ENCODE data around the gene TULP3. TPM values are rescaled to one million over a fixed set of nuclear protein-coding genes. Genes with fewer than 3 reads are reported as not detected.
"Not testable (repeated sequence)": the region's sequence is repeated elsewhere in the genome, so short reads cannot be mapped to it uniquely, and the experiment has no call there.

The TULP3 gene
- total RNA-seq, 2 experiments from 2014 or later = 8.4 to 8.8 TPM

DNA sequence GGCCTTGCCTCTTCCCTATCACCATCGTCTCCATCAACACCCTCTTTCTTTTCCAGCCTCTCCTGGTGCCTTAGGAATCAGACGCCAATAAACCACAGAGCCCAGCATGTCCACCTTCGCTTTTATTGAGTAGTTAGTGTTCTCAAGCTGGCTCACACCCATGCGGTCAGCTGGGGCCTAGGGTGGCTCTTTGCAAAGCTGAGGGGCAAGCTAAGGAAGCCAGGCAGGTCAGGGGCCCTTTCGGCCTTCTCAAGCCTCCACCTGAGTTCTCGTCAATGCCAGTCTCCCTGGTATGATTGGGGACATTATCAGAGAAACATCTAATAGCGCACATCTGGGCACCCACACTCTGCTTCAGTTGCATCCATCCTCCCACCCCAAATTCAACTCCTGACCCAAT, 33.1 kb upstream of the TULP3 start:
- CTCF ChIA-PET = interaction anchor here (0.7 to 1.5 kb wide), 2 partner anchors 12 to 21 kb away, joined by 3 to 4 read pairs; no protein-coding TSS in a partner anchor
- H3K27ac Mint-ChIP-seq = no peak overlapping the region
- H3K4me1 Mint-ChIP-seq = no peaks in the 10 kb centered on the region

DNA sequence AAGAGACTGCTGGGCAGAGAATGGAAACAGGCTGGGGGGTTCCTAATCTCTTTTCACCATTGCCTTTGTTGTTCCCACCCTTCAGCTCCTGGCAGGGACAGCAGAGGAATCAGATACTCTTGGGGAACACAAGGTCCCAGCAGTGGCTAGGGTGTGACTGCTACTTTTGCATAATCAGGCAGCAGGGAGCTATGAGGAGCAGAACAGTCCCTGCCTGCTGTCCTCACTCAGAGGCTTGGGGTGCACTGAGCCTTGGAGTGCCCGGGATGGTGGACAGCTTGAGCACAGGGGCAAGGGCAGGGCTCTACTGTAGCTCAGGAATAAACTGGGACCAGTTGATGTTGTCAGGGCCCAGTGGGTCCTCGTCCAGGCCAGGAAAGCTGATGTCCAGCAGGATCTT, 32.4 kb upstream of the TULP3 start:
- CTCF ChIA-PET = interaction anchor here (0.7 to 1.5 kb wide), 3 partner anchors 12 to 20 kb away, joined by 3 to 4 read pairs (median 3); no protein-coding TSS in a partner anchor

More for the DNA sequence above, 33.1 kb upstream of the TULP3 start:
- no peaks in the 10 kb centered on the region for H3K9me3 Mint-ChIP-seq
- H3K36me3 Mint-ChIP-seq (ENCODE audit: low read depth) = peaks cover 37% of the 10 kb centered on the region
- no peaks in the 10 kb centered on the region for H3K27me3 Mint-ChIP-seq
- no peak for DNase-seq
- no peak overlapping the region for H3K4me3 Mint-ChIP-seq
- POLR2A ChIA-PET = interaction anchor here (1.0 to 3.0 kb wide), 4 partner anchors 10 to 166 kb away, joined by 3 to 10 read pairs (median 6); partner anchors contain the start of genes FOXM1 and RHNO1

DNA sequence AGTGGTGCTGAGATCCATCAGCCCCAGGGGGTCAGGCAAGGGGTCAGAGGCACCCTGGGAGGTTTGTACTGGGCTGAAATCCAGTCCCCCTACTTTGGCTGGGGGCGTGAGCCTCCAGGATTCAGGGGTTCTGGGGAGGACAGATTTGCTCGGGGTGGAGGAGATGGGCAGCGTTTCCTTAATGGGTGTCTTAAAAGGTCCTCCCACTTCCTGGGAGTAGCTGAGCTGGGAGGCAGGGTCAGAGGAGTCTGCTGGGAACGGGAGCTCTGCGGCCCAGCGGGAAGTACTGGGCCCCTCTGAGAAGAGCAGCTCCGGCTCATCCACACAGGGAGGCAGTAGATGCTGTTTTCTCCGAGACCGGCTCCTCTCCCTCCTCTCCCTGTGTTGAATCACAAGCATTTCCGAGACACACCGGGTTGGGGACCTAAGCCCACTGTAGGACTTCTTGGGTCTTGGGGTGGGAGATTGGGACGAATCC, 31.7 kb upstream of the TULP3 start:
- ChIA-PET POLR2A (interaction anchor here (3.0 kb wide), 1 partner anchor 18 kb away, joined by 10 read pairs; the partner anchor contains the start of genes FOXM1 and RHNO1), CTCF (interaction anchor here (0.9 kb wide), 1 partner anchor 13 kb away, joined by 3 read pairs; no protein-coding TSS in a partner anchor)
- Mint-ChIP-seq H3K4me1 (no peaks in the 10 kb centered on the region), H3K27ac (no peak overlapping the region), H3K4me3 (no peak overlapping the region), H3K27me3 (no peaks in the 10 kb centered on the region), H3K36me3 (ENCODE audit: low read depth) (peaks cover 46% of the 10 kb centered on the region), H3K9me3 (no peaks in the 10 kb centered on the region)
- no peak for DNase-seq

More for the DNA sequence above, 32.4 kb upstream of the TULP3 start:
- POLR2A ChIA-PET = interaction anchor here (3.0 kb wide), 1 partner anchor 19 kb away, joined by 10 read pairs; the partner anchor contains the start of genes FOXM1 and RHNO1
- H3K4me3 Mint-ChIP-seq = no peak overlapping the region
- peaks cover 43% of the 10 kb centered on the region for H3K36me3 Mint-ChIP-seq (ENCODE audit: low read depth)
- H3K27ac Mint-ChIP-seq = no peak overlapping the region
- H3K9me3 Mint-ChIP-seq = no peaks in the 10 kb centered on the region
- no peaks in the 10 kb centered on the region for H3K27me3 Mint-ChIP-seq
- no peaks in the 10 kb centered on the region for H3K4me1 Mint-ChIP-seq
- no peak for DNase-seq

DNA sequence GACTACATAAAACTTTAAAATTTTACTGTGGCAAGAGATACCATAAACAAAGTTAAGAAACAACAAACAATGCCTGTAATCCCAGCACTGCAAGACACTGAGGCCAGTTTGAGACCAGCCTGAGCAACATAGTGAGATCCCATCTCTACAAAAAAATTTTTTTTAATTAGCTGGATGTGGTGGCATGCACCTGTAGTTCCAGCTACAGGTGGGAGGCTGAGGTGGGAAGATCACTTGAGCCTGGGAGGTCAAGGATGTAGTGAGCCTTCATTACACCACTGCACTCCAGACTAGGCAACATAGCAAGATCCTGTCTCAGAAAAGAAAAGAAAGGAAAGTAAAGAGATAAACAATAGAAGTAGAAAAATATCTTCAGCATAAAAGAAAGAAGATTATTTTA, 30.5 kb upstream of the TULP3 start:
- DNase-seq = no peak
- no peak overlapping the region for H3K27ac Mint-ChIP-seq
- H3K4me3 Mint-ChIP-seq = no peak overlapping the region
- ChIA-PET CTCF (no interaction called here), POLR2A (interaction anchor here (0.7 kb wide), 1 partner anchor 375 kb away, joined by 3 read pairs; no protein-coding TSS in a partner anchor)
- H3K36me3 Mint-ChIP-seq (ENCODE audit: low read depth) = peaks cover 58% of the 10 kb centered on the region
- H3K27me3 Mint-ChIP-seq = no peaks in the 10 kb centered on the region
- no peaks in the 10 kb centered on the region for H3K4me1 Mint-ChIP-seq
- no peaks in the 10 kb centered on the region for H3K9me3 Mint-ChIP-seq

DNA sequence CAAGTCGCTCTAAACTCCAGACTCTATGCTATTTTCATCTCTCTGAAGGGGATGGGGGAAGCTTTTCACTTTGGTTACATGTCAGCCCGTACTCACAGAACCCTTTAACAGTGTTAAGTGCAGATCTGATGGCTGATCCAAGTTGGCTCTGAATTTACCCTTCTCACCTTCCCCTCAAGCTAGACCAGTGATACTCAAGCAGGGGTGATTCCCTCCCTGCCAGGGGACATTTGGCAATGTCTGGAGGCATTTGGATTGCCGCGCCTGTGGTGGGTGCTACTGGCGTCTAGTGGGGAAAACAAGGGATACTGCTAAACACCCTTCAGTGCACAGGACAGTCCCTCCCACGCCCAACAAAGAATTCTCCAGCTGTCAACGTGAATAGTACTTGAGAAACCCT, 27.8 kb upstream of the TULP3 start:
- H3K9me3 Mint-ChIP-seq = no peaks in the 10 kb centered on the region
- H3K27me3 Mint-ChIP-seq = no peaks in the 10 kb centered on the region
- peaks cover 5% of the 10 kb centered on the region for H3K4me1 Mint-ChIP-seq
- ChIA-PET CTCF (interaction anchor here (0.7 to 3.2 kb wide), 2 partner anchors 9 to 49 kb away, joined by 3 to 14 read pairs; no protein-coding TSS in a partner anchor), POLR2A (interaction anchor here (0.5 to 1.9 kb wide), 4 partner anchors 13 to 1171 kb away, joined by 3 to 7 read pairs (median 3); partner anchors contain the start of genes FOXM1 and RHNO1)
- peaks cover 73% of the 10 kb centered on the region for H3K36me3 Mint-ChIP-seq (ENCODE audit: low read depth)
- H3K27ac Mint-ChIP-seq = no peak overlapping the region
- H3K4me3 Mint-ChIP-seq = no peak overlapping the region
- DNase-seq = no peak

DNA sequence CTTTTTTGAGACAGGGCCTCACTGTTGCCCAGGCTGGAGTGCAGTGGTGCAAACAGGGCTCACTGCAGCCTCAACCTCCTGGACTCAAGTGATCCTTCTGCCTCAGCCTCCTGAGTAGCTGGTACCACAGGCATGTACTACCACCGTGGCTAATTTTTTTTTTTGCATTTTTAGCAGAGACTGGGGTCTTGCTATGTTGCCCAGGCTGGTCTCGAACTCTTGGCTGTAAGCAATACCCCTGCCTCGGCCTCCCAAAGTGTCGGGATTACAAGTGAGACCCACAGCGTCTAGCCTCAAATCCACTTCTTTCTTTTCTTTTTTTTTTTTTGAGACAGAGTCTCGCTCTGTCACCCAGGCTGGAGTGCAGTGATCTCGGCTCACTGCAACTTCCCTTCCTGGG, 27.3 kb upstream of the TULP3 start:
- not testable (repeated sequence) for H3K4me3 Mint-ChIP-seq, H3K4me1 Mint-ChIP-seq, H3K27ac Mint-ChIP-seq, H3K9me3 Mint-ChIP-seq, DNase-seq, H3K27me3 Mint-ChIP-seq
- ChIA-PET CTCF (interaction anchor here (1.7 to 3.2 kb wide), 2 partner anchors 9 to 11 kb away, joined by 6 to 14 read pairs; no protein-coding TSS in a partner anchor), POLR2A (interaction anchor here (0.6 to 1.9 kb wide), 5 partner anchors 14 to 1172 kb away, joined by 3 to 7 read pairs (median 3); partner anchors contain the start of genes FOXM1, ITFG2 and RHNO1)
- peaks cover 73% of the 10 kb centered on the region for H3K36me3 Mint-ChIP-seq (ENCODE audit: low read depth)

DNA sequence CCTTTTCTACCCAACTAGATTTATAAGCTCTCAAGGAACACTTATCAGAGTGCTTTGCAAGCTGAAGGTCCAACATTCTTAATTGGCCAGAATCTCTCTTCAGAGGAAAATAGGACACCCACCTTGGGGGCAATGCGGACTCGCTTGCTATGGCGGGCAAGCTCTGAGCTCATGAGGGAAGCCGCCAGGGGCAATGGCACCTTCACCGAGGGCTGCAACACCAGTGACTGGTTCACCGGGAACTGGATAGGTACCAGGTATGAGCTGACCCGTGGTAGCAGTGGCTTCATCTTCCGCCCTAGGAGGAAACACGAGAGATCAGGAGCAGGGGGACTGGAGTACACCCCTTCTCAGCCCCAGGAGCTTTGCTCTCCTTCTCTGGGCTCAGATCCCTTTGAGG, 26.5 kb upstream of the TULP3 start:
- POLR2A ChIA-PET = interaction anchor here (0.8 to 1.9 kb wide), 5 partner anchors 10 to 52 kb away, joined by 3 to 7 read pairs (median 3); partner anchors contain the start of genes FOXM1, ITFG2 and RHNO1
- H3K36me3 Mint-ChIP-seq (ENCODE audit: low read depth) = peaks cover 74% of the 10 kb centered on the region
- DNase-seq = no peak
- H3K27ac Mint-ChIP-seq = no peak overlapping the region
- no peaks in the 10 kb centered on the region for H3K9me3 Mint-ChIP-seq
- H3K4me1 Mint-ChIP-seq = peaks cover 17% of the 10 kb centered on the region
- CTCF ChIA-PET = interaction anchor here (1.7 to 3.2 kb wide), 2 partner anchors 10 kb away, joined by 6 to 14 read pairs; no protein-coding TSS in a partner anchor
- no peaks in the 10 kb centered on the region for H3K27me3 Mint-ChIP-seq
- H3K4me3 Mint-ChIP-seq = no peak overlapping the region

DNA sequence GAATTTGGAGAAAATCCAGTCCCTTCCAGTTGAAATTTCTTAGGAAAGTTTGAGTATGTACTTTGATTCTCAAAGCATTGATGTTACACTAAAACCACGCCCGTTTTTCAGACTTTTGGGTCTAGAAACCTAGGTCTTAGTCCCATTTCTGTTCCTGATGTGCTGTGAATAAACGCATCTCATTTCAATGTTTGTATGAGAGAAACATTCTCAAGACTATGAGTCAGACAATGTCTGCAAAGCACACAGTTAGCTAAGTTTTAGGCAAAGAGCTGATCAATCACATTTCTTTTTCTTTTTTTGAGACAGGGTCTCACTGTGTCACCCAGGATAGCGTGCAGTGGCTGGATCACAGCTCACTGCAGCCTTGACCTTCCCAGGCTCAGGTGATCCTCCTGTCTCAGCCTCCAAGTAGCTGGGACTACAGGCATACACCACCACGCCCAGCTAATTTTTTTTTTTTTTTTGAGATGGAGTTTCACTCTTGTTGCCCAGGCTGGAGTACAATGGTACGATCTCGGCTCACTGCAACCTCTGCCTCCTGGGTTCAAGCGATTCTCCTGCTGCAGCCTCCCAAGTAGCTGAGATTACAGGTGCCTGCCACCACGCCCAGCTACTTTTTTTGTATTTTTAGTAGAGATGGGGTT, 21.6 kb upstream of the TULP3 start:
- not testable (repeated sequence) for H3K27me3 Mint-ChIP-seq, DNase-seq, H3K9me3 Mint-ChIP-seq, H3K4me3 Mint-ChIP-seq
- Mint-ChIP-seq H3K27ac (peak overlapping the region; percentile 81), H3K36me3 (ENCODE audit: low read depth) (peaks cover 64% of the 10 kb centered on the region), H3K4me1 (peaks cover 39% of the 10 kb centered on the region)
- ChIA-PET CTCF (interaction anchor here (0.7 to 0.9 kb wide), 2 partner anchors 9 to 16 kb away, joined by 3 to 4 read pairs; no protein-coding TSS in a partner anchor), POLR2A (interaction anchor here (2.9 kb wide), 1 partner anchor 9 kb away, joined by 37 read pairs; the partner anchor contains the start of genes FOXM1 and RHNO1)

DNA sequence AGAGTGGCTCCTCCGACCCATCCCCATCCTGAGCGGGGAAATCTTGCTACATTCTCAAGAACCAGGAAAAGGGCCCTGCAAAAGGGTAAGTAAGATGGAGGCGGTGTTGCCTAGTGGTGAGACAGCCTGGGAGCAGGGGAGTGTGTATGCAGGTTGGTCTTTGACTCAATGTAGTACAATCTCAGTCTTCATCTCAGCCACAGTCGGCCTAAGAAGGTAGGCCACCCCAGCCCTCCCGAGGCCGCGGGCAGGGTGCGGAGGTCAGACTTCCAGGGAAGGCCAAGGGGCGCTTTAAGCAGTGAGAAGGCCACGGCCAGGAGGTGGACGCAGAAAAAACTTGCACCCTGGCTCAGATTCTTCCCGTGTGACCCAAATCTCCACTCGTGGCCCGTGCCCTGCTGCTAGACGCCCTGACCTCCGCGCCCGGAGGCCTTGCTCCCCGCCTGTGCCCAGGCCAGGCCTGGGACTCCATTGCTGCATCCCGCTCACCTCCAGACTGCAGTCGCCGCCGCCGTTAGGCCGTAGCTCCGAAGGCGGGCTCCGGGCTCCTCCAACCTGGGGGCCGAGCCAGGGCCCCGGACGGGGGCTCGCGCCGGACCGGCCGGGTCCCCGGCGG, 14.2 kb upstream of the TULP3 start:
- H3K9me3 Mint-ChIP-seq = no peaks in the 10 kb centered on the region
- CTCF ChIA-PET = interaction anchor here (1.0 to 3.1 kb wide), 2 partner anchors 9 to 14 kb away, joined by 5 to 17 read pairs; partner anchors contain the start of gene TULP3
- DNase-seq = peak; percentile 54
- H3K4me3 Mint-ChIP-seq = peak overlapping the region; percentile 83
- H3K27me3 Mint-ChIP-seq = no peaks in the 10 kb centered on the region
- peak overlapping the region; percentile 83 for H3K27ac Mint-ChIP-seq
- peaks cover 55% of the 10 kb centered on the region for H3K4me1 Mint-ChIP-seq
- peaks cover 50% of the 10 kb centered on the region for H3K36me3 Mint-ChIP-seq (ENCODE audit: low read depth)
- POLR2A ChIA-PET = interaction anchor here (0.7 to 5.4 kb wide), 14 partner anchors 8 to 244 kb away, joined by 3 to 99 read pairs (median 10); partner anchors contain the start of genes FKBP4, ITFG2, TEX52 and TULP3

DNA sequence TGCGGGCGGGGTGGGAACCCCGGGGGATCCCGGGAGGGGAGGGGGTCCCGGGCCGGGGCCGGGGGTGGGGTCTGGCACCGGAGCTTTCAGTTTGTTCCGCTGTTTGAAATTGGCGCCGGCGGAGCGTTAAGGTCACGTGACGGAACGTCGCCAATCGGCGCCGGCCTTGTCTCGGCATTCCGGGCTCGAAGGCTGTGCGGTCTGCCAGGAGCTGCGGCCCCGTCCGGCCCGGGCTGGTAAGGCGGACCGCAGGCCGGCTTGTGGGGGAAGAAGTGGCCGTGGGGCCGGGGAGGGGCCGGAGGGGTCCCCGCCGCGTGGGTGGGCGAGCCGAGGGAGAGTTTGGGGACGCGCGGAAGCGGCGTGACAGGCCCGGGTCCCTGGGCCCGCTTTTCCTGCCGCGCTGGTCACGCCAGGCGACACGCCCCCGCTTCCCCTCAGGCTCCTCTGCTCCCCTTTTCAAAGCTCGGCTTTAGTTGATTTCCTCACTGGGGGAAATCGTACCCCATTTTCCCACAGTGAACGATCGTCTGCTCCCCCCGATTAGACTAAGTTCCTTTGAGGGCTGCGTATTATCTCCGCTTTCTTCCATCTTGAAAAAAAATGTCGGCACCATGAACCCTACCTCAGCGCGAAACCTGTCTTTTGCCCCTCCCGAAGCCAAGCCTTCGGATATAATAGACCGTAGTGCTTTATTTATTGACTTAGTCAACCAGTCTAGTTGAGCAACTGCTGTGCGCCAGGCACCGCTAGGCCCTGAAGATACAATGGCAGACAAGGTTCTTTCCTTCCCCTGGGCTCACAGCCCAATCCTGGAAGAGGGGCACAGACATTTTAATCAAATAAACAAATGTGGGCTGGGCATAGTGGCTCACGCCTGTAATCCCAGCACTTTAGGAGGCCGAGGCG, 13.4 kb upstream of the TULP3 start, which contains the start of the genes FOXM1 and RHNO1:
Gene FOXM1, minus strand, starts transcription at position 128 of the 906 bp plus-strand sequence. CDS start 2,696 bp downstream, outside the sequence.
Gene RHNO1, plus strand, starts transcription at position 177 of the 906 bp plus-strand sequence. CDS start 8,144 bp downstream, outside the sequence.
- Mint-ChIP-seq H3K27ac (peak within 1 kb of the TSS; percentile 90), H3K4me1 (peaks cover 54% of the 10 kb centered on the region), H3K4me3 (peak within 1 kb of the TSS; percentile 83), H3K9me3 (no peaks in the 10 kb centered on the region), H3K36me3 (ENCODE audit: low read depth) (peaks cover 46% of the 10 kb centered on the region), H3K27me3 (no peaks in the 10 kb centered on the region)
- POLR2A ChIA-PET = interaction anchor here (0.7 to 5.4 kb wide), 14 partner anchors 9 to 244 kb away, joined by 3 to 99 read pairs (median 10); partner anchors contain the start of genes FKBP4, ITFG2, TEX52 and TULP3
- peak; percentile 91 for DNase-seq
- CTCF ChIA-PET = interaction anchor here (1.0 to 3.1 kb wide), 6 partner anchors 8 to 13 kb away, joined by 3 to 17 read pairs (median 4); partner anchors contain the start of gene TULP3

DNA sequence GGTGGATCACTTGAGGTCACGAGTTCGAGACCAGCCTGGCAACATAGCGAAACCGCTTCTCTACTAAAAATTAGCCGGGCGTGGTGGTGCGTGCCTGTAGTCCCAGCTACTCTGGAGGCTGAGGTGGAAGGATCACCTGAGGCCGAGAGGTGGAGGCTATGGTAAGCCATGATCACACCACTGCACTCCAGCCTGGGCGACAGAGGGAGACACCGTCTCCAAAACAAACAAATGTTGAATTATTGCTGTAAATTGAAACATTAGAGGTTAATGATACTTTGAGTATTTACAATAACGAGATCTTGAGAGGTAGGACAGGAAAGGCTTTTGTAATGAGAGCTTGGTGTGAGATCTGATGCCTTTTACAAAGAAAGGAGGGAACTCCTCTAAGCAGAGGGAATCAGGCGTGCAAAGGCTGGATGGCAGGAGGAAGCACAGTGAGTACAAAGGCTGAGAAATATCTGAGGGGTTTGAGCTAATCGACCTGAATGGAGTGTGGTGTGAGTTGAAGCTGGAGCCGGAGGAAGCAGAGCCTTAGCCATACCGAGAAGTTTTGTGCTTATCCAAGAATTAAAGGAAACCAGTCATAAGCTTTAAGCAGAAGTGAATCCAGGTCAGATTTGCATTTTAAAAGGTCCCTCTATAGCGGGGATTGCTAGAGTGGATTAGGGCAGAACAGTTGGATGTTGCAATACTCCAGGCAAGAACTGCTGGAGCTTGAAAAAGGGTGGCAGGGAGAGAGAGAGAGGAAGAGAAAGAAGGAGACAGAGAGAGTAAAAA, 12.5 kb upstream of the TULP3 start:
- H3K36me3 Mint-ChIP-seq (ENCODE audit: low read depth) = peaks cover 46% of the 10 kb centered on the region
- peak; percentile 49 for DNase-seq
- POLR2A ChIA-PET = interaction anchor here (0.6 to 5.4 kb wide), 15 partner anchors 8 to 308 kb away, joined by 3 to 99 read pairs (median 9); partner anchors contain the start of genes ITFG2, TEX52 and TULP3
- H3K4me3 Mint-ChIP-seq = peak overlapping the region; percentile 83
- no peaks in the 10 kb centered on the region for H3K9me3 Mint-ChIP-seq
- CTCF ChIA-PET = interaction anchor here (0.7 to 3.1 kb wide), 7 partner anchors 8 to 21 kb away, joined by 3 to 17 read pairs (median 4); partner anchors contain the start of genes TEX52 and TULP3
- no peaks in the 10 kb centered on the region for H3K27me3 Mint-ChIP-seq
- peak overlapping the region; percentile 90 for H3K27ac Mint-ChIP-seq
- peaks cover 56% of the 10 kb centered on the region for H3K4me1 Mint-ChIP-seq

All from activated CD4-positive, alpha-beta memory T cell treated with anti-CD3 and anti-CD28 coated beads, Interleukin-2, amount 10 ng/mL, durations not matched to agents 7 days and 5 days (primary cell).